Smooth muscle cell of the brain vasculature (primary cell): Measurements from ENCODE around the gene GLOD4.

ENCODE experiments used
- DNase-seq: peaks from one replicate; pipeline ENCODE4 v3.0.0-alpha.2; 2012; ENCODE audit warnings: low read depth, low spot score

Gene GLOD4

DNA sequence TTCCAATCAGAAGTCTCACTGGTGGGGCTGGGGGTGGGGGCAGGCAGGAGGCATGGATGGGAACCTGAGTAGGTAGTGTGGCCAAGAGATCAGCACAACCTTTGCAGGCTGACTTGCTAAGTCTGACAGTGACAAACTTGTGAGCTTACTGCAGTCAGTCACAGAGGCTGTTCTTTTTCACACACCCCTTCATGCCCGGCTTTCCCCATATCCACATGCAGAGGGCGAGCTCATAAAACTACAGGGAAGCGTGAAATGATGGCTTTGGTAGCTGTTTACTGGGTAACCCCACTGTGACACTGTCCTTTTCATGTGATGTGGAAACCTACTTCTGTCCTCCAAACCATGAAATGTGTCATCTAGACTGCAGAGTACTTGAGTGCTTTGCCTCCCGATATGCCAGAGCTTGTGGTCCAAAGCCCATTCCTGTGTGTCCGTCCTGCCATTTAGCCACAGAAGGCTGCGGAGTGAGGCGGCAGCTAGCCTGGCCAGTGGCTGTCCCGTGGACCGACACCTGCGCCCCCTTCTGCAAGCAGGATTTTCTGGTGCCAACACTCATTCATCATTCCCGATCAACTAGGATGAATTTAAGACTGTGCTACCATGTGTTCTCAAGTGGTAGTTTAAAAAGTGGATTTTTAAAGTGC, 39.8 kb downstream of the GLOD4 start:
- DNase-seq, result no peak

DNA sequence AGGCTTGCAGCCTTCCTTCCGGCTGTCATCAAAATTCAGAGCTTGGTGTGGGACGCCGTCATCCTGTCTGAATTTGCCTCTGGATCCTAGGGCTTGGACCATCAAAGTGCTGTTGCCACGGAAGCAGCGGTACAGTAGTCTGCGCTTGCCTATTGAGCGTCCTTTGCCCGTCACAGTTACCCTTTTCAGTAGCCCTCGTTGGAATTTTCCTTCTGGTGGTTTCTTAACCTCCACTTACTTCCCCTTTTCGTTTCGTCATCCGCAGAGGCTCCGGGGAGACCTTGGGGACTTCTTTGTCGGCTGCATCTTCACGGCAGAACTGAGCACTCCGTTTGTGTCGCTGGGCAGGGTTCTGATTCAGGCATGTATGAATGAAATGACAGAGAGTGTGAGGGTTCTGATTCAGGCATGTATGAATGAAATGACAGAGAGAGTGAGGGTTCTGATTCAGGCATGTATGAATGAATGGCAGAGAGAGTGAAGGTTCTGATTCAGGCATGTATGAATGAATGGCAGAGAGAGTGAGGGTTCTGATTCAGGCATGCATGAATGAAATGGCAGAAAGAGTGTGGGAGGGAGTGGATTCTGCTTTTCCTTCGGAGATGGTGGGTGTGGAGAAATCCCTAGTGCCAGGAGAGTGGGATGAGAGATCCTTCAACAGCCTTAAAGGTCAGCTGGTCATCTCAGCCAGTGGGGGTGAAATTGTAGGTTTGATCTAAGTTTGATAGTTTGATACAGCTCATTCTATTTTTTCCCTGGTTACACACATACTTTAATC, 41.7 kb downstream of the GLOD4 start:
- DNase-seq, result no peak

DNA sequence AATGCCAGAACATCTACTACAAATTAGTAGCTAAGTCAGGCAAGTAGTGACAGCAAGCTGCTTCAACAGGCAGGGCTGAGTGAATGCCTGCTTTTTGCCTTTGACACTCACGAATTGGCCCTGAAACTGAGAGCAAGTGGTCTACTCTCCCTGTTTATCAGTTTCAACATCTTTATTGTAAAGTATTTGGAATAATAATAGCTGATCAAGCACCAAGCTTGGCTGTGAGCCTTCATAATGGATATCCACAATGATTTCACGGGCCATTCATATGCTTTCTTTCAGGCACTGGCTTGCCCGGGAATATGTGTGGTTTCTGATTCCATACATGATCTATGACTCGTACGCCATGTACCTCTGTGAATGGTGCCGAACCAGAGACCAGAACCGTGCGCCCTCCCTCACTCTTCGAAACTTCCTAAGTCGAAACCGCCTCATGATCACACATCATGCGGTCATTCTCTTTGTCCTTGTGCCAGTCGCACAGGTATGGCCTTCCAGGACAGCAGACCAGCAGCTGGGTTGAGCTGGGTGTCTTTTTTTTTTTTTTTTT, 44.4 kb downstream of the GLOD4 start:
- no peak for DNase-seq

- no peak for DNase-seq
Measured at GRCh38 chr17:733743-734142, 48.3 kb downstream of the GLOD4 start.

GRCh38 chr17:732902-733720, 49.0 kb downstream of the GLOD4 start:
- DNase-seq, result no peak

GRCh38 chr17:732067-732901, 49.8 kb downstream of the GLOD4 start, which contains the start of gene TLCD3A:
Gene TLCD3A (plus strand): TSS chr17:732596. CDS start chr17:732648, 52 bp downstream.
- no peak for DNase-seq

- DNase-seq, result no peak
Measured at GRCh38 chr17:731644-732066, 50.4 kb downstream of the GLOD4 start.

DNA sequence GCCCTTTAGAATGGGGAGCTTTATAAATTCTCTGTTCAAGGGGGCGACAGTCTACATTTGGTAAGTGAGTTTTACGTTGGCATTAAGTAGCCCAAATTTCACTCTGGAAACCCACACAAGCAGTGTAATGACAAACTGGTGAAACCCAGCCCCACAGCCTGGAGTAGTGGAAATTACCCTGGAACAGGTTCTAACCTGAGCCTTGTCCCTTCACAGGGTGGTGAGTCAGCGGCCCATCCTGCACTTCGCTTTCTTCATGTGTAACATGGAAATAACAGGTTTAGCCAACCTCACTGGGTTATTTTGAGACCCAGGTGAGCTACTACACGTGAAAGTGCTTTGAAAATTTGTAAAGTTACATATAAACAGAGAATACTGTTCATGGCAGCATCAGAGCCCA, 53.2 kb downstream of the GLOD4 start:
- no peak for DNase-seq

- no peak for DNase-seq
Measured at GRCh38 chr17:726271-726919, 55.7 kb downstream of the GLOD4 start.

GRCh38 chr17:725746-726145, 56.3 kb downstream of the GLOD4 start:
- no peak for DNase-seq

DNA sequence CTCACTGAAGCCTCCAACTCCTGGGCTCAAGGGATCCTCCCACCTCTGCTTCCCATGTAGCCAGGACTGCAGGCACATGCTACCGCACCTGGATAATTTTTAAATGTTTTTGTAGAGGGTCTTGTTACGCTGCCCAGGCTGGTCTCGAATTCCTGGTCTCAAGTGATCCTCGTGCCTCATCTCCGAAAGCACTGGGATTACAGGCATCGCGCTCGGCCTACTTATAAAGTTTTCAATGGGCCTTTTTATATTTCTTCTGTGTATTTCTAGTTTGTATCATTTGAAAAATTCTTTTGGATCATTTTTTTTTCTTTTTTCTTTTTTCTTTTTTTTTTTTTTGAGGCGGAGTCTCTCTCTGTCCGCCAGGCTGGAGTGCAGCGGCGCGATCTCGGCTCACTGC, 57.0 kb downstream of the GLOD4 start:
- no peak for DNase-seq

DNA sequence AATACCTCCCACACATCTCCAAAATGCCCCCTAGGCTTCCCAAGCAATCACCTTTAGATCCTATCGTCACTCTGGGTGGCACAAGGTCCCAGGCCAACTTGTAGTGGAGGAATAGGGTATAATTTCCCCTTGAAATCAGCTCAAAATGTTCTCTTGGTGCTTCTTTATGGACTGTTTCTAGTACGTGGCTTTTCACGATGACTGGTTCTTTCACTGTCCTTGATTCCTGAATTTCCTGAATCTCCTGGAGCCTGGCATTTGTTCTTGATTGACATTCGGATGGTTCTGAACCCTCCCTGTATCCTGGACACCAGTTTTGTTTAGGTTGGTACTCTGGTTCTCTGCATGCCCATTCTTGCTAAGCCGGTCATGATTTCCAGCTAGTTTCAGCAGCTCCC, 60.5 kb downstream of the GLOD4 start:
- no peak for DNase-seq

DNA sequence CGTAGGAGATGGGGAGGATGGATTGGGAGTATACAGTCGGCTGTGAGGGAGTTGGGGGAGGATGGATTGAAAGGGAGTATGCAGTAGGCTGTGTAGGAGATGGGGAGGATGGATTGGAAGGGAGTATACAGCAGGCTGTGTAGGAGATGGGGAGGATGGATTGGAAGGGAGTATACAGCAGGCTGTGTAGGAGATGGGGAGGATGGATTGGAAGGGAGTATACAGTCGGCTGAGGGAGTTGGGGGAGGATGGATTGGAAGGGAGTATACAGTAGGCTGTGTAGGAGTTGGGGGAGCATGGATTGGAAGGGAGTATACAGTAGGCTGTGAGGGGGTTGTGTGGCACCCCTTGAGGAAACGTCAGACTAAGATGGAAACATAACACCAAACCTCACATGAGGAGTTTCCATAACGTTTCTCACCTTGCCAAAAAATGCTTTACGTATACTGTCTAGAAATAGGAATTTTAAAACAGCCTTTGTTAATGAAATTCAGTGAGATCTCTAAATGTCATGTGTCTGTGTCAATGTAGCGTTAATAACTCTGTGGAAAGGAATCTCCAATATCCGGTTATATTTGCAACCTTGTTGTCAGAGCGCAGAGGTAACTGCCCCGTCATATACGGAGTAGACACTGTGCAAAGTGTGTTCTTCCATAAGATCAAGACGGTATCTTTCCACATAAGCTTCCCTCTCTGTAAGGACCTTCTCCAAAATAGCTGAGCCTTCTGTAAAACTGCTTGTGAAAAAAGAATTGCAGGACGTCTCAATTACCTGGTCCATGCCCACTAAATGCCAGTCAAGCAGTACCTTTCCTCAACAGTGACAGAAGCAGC, 61.2 kb downstream of the GLOD4 start:
- DNase-seq, result no peak

DNA sequence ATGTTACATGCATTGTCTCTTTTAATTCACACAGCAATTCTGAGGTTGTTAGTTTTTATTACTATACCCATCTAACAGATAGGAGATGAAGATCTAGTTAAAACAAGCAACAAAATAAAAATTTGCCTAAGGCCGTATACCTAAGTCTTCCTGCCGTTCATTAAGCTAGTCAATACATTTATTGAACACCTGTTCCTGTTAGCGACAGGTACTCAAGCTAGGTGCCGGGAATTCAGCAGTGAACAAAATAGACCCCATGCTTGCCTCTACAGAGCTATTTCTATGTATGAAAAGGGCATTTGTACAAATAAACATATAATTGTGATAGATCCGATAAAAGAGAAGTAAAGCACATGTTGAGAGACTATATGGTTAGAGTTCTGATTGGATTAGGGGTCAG, 64.0 kb downstream of the GLOD4 start:
- DNase-seq, result no peak
